Measurements from ENCODE around the gene LYRM2.

Gene LYRM2

DNA sequence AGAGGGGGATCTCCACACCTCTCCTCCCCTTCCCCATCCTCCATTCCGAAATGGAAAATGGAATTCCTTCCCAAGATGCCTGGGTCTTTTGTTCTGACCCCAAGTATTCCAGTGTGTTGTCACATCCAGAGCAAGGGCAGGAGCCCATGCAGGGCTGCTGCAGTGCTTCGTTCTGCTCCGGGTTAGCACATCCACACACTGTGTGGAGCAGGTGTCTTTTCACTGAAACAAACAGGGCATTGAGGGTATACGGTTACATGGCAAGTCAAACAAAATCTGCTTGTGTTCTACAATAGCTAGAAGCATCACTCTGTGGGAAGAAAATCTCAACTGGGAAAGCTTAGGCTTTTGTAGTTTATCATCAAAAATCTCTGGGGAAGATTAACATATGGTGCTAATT is 56.9 kb downstream of the LYRM2 start:
- H3K4me3 ChIP-seq (replicated peaks in 1 of 2; ENCODE audit: low read depth in 2 of 2, low read length in 2 of 2): no peak overlapping the region
- no peak for TF ChIP-seq CTCF (IDR thresholded peaks at IDR 0.05; ENCODE audit: low read depth, low read length)
- no peak for DNase-seq (ENCODE audit: low read depth in 2 of 2)

GRCh38 chr6:89580997-89581666 is 57.4 kb downstream of the LYRM2 start:
- no peak overlapping the region for H3K4me3 ChIP-seq (replicated peaks in 1 of 2; ENCODE audit: low read depth in 2 of 2, low read length in 2 of 2)
- no peak for DNase-seq (ENCODE audit: low read depth in 2 of 2)
- TF ChIP-seq CTCF (IDR thresholded peaks at IDR 0.05; ENCODE audit: low read depth, low read length): no peak

DNA sequence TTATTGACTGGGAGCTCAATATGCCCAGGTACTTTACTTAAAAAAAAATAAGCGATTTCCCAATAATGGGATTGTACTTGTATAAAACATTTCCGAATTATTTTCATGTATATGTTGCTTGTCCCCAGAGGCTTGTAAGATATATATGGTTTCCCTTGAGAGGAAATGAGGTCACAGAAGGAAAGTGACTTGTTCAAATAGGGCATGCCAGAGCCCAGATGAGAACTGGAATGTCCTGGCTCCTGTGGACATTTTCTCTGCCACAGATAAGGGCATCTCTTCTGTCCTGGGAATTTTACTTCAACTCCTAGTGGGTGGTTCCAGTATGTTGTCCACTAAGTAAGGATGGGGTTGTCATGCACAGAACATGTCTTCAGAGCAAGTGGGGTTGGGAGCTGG is 63.0 kb downstream of the LYRM2 start:
- no peak for TF ChIP-seq CTCF (IDR thresholded peaks at IDR 0.05; ENCODE audit: low read depth, low read length)
- DNase-seq (ENCODE audit: low read depth in 2 of 2): no peak
- H3K4me3 ChIP-seq (replicated peaks in 1 of 2; ENCODE audit: low read depth in 2 of 2, low read length in 2 of 2): no peak overlapping the region

GRCh38 chr6:89574910-89575561 is 63.5 kb downstream of the LYRM2 start:
- TF ChIP-seq CTCF (IDR thresholded peaks at IDR 0.05; ENCODE audit: low read depth, low read length): no peak
- no peak overlapping the region for H3K4me3 ChIP-seq (replicated peaks in 1 of 2; ENCODE audit: low read depth in 2 of 2, low read length in 2 of 2)
- DNase-seq (ENCODE audit: low read depth in 2 of 2): no peak

DNA sequence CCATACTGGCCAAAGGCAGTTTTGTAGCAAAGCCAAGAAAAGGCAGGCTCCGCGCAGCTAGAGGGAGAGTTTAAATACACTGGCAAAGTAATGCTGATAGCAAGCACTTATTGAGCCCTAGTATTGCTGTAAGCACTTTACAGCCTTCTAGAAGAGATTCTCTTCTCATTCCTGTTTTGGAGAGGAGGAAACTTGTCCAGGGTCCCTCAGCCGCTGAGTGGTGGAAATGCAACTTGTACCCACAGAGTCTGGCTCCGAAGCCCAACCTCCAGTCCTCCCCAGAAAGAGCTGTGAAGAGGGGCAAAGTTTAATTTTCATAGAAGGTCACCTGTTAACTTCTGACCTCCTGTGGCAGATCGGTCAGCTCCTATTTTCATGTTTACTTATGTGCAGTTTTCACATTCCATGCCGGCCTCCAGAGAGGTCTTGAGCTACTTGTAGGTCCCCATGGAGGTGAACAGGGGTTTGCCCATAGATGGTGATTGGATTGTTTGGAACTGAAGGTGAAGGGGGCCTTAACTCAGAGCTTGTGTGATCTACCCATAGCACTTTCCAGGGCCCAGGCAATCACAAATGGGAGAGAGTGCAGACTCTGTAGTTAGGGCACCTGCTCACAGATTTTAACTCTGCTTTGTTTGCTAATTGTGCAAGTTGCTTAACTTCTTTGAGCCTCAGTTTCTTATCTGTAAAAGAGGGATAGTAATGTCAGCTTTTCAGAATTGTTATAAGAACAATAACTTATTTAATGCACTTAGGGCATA is 70.7 kb downstream of the LYRM2 start:
- TF ChIP-seq CTCF (IDR thresholded peaks at IDR 0.05; ENCODE audit: low read depth, low read length): no peak
- DNase-seq (ENCODE audit: low read depth in 2 of 2): no peak
- no peak overlapping the region for H3K4me3 ChIP-seq (replicated peaks in 1 of 2; ENCODE audit: low read depth in 2 of 2, low read length in 2 of 2)

DNA sequence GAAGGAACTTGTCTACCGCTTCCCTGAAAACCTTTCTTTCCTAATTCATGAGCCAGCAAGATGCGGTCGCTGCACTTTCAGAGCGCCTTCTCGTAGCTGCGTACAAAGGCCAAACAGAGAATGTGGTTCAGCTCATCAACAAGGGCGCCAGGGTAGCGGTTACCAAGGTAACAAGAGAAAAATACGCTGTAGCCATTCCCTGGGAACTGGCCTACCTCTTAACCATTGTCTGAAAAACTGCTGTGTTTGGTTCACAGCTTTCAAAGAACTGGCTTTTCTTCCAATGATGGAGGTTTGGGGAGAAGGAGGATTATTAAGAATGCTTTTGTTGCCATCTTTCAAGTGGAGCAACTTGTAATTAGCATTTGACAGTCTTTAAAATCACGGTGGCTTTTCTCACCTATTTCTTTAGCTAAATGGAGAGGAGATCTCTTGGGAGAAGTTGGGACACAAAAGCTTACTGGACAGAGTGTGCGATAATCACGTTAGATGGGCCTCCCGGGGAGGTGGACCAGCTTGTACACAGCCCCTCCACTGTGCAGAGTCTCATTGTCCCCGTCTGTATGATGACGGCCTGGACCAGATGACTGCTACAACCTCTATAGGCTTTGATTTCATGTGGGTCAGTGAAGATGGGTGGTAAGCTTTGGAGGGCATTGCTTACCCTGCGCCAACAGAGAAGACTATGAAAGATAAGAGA is 71.5 kb downstream of the LYRM2 start:
- H3K4me3 ChIP-seq (replicated peaks in 1 of 2; ENCODE audit: low read depth in 2 of 2, low read length in 2 of 2): no peak overlapping the region
- TF ChIP-seq CTCF (IDR thresholded peaks at IDR 0.05; ENCODE audit: low read depth, low read length): no peak
- DNase-seq (ENCODE audit: low read depth in 2 of 2): no peak

Measured in cardiac fibroblast (primary cell).